Measurements from ENCODE around the gene SUSD4.

DNA sequence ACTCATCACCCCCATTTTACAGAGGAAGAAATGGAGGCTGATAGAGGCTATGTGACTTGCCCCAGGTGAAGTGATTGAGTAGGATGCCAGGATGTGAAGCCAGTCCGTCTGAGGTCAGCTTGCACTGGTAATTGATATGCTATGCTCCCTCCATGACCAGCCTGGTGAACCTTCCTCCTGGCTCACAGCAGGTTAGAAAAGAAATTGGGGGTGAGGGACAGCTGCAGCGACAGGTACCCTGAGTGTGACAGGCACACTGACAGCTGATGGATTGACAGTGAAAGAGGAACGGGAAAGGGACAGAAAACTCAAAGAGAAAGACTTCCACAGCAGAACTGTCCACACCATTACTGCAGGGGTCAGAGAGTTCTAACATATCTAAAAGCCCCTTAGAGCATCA lies 102.1 kb downstream of the SUSD4 start:
- TF ChIP-seq, protein P1, sequence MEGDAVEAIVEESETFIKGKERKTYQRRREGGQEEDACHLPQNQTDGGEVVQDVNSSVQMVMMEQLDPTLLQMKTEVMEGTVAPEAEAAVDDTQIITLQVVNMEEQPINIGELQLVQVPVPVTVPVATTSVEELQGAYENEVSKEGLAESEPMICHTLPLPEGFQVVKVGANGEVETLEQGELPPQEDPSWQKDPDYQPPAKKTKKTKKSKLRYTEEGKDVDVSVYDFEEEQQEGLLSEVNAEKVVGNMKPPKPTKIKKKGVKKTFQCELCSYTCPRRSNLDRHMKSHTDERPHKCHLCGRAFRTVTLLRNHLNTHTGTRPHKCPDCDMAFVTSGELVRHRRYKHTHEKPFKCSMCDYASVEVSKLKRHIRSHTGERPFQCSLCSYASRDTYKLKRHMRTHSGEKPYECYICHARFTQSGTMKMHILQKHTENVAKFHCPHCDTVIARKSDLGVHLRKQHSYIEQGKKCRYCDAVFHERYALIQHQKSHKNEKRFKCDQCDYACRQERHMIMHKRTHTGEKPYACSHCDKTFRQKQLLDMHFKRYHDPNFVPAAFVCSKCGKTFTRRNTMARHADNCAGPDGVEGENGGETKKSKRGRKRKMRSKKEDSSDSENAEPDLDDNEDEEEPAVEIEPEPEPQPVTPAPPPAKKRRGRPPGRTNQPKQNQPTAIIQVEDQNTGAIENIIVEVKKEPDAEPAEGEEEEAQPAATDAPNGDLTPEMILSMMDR (IDR thresholded peaks at IDR 0.05; ENCODE audit: low read length): no peak
- no peak for TF ChIP-seq EZH2 (IDR thresholded peaks at IDR 0.05; ENCODE audit: borderline replicate concordance, low read length)

All from OCI-LY1 (cell line).